B cell (primary cell): ENCODE data around the gene PPP3CA.

Source experiments
- CTCF ChIP-seq: fragments of 200-600 bp; IDR thresholded peaks from one replicate; pipeline ENCODE4 v1.8.0; 2022; ENCODE audit warnings: antibody characterized with exemption, mild to moderate bottlenecking
- EZH2 ChIP-seq: IDR thresholded peaks from 2 replicates; pipeline ENCODE4 v1.6.1; 2012; ENCODE audit warnings: borderline replicate concordance, low read depth, mild to moderate bottlenecking, moderate library complexity, low read length; ENCODE audit not compliant: insufficient read depth, poor library complexity, severe bottlenecking

GRCh38 chr4:101031971-101032370 lies 315.4 kb downstream of the PPP3CA start:
- TF ChIP-seq EZH2 = no peak
- TF ChIP-seq CTCF = no peak
